Upper lobe of left lung (tissue), 4 donors: ENCODE data around the gene CCDC148.

Experiments used
- EP300 ChIP-seq, 4 donors: sonication (generic); formaldehyde crosslinking; IDR thresholded peaks; one replicate each; pipeline ENCODE4 v1.5.1; 2017; ENCODE audit warnings: antibody characterized with exemption in 4 of 4, control low read depth in 2 of 4
- POLR2A ChIP-seq, 4 donors: fragments of 450-650 bp; IDR thresholded peaks; one replicate each; pipeline ENCODE4 v1.5.1; 2016 to 2017; ENCODE audit warnings: antibody characterized with exemption in 4 of 4, mild to moderate bottlenecking in 2 of 4
- TF ChIP-seq, protein P1 (sequence below), 6 experiments: fragments of 450-650 bp in 4 of 6; fragments of 200-600 bp in 2 of 6; sonication (generic) in 2 of 6; IDR thresholded peaks; one replicate each; pipeline ENCODE4 v1.5.1; 2016 to 2019; ENCODE audit warnings: antibody characterized with exemption in 6 of 6

DNA sequence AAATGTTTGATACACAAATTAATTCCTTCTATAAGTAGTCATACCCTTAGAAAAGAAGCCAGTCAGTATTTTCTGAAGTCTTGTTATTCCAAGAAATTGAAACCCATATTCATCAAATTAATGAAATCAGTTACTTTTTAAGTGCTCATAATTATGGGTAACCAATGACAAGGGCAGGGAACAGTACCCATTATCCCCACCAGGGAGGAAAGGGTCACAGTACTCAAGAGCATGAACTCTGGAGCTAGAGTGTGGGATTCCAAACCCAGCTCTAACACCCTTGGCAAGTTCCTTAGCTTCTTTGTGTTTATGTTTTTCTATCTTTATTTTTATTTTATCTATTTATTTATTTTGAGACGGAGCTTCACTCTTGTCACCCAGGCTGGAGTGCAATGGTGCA lies 68.4 kb downstream of the CCDC148 start:
- TF ChIP-seq POLR2A (IDR thresholded peaks at IDR 0.05) (no peak), EP300 (IDR thresholded peaks at IDR 0.05) (no peak)
- TF ChIP-seq, protein P1, sequence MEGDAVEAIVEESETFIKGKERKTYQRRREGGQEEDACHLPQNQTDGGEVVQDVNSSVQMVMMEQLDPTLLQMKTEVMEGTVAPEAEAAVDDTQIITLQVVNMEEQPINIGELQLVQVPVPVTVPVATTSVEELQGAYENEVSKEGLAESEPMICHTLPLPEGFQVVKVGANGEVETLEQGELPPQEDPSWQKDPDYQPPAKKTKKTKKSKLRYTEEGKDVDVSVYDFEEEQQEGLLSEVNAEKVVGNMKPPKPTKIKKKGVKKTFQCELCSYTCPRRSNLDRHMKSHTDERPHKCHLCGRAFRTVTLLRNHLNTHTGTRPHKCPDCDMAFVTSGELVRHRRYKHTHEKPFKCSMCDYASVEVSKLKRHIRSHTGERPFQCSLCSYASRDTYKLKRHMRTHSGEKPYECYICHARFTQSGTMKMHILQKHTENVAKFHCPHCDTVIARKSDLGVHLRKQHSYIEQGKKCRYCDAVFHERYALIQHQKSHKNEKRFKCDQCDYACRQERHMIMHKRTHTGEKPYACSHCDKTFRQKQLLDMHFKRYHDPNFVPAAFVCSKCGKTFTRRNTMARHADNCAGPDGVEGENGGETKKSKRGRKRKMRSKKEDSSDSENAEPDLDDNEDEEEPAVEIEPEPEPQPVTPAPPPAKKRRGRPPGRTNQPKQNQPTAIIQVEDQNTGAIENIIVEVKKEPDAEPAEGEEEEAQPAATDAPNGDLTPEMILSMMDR (IDR thresholded peaks at IDR 0.05) = no peak
